HepG2 (cell line): ENCODE measurements around the gene COX14.

Experiments used
- CBFB ChIP-seq: sonication (generic); formaldehyde crosslinking; IDR thresholded peaks from 2 replicates; pipeline ENCODE4 v1.4.0; 2020; ENCODE audit warnings: missing genetic modification reagents
- GABPA ChIP-seq, 2 experiments: IDR thresholded peaks; 2 replicates each; pipeline ENCODE4 v1.6.1; 2011 to 2016; ENCODE audit warnings: low read depth in 2 of 2, low read length in 1 of 2, missing biosample characterization in 1 of 2, missing genetic modification characterization in 1 of 2
- MAFF ChIP-seq: IDR thresholded peaks from 2 replicates; pipeline ENCODE4 v1.6.1; 2011; ENCODE audit warnings: low read depth, low read length, improper control_type of control experiment
- PRMT3 ChIP-seq: sonication (generic); formaldehyde crosslinking; IDR thresholded peaks from 2 replicates; pipeline ENCODE4 v1.8.1; 2022; ENCODE audit warnings: low read depth, mild to moderate bottlenecking, moderate library complexity, missing genetic modification reagents, borderline replicate concordance
- SP4 ChIP-seq: sonication (generic); formaldehyde crosslinking; IDR thresholded peaks from 2 replicates; pipeline ENCODE4 v1.8.1; 2023; ENCODE audit warnings: mild to moderate bottlenecking, missing genetic modification reagents
- STAG1 ChIP-seq: sonication (generic); formaldehyde crosslinking; IDR thresholded peaks from 2 replicates; pipeline ENCODE4 v1.4.0; 2020; ENCODE audit warnings: missing genetic modification reagents
- TBP ChIP-seq: sonication (generic); formaldehyde crosslinking; IDR thresholded peaks from 2 replicates; pipeline ENCODE4 v1.5.0; 2020; ENCODE audit warnings: missing genetic modification reagents
- TF ChIP-seq, protein P1 (sequence below): sonication (generic); formaldehyde crosslinking; IDR thresholded peaks from 2 replicates; pipeline ENCODE4 v1.5.0; 2020; ENCODE audit warnings: mild to moderate bottlenecking, missing genetic modification reagents, moderate library complexity
- TF ChIP-seq, protein P2 (sequence below): IDR thresholded peaks from 2 replicates; pipeline ENCODE4 v1.6.1; 2012; ENCODE audit warnings: inconsistent platforms
- TF ChIP-seq, protein P3 (sequence below): sonication (generic); formaldehyde crosslinking; IDR thresholded peaks from 2 replicates; pipeline ENCODE4 v1.4.0; 2020; ENCODE audit warnings: missing genetic modification reagents
- TF ChIP-seq, protein P4 (sequence below): sonication (generic); formaldehyde crosslinking; IDR thresholded peaks from 2 replicates; pipeline ENCODE4 v1.8.1; 2023; ENCODE audit warnings: missing genetic modification reagents, inconsistent platforms, borderline replicate concordance

DNA sequence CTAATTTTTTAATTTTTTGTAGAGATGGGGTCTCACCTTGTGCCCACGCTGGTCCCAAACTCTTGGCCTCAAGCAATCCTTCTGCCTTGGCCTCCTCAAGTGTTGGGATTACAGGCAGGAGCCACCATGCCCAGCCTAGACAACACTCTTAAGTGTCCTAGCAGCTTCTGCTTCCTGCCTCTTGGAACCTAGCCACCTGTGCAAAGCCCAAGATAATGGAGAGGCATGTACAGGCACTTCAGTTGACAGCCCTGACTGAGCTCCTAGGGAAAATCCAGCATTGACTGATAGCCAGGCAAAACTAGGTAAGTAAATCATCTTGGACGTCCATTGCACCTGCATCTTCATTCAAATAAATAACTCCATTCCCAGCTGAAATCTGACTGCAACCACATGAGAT is 15.5 kb downstream of the COX14 start:
- TF ChIP-seq, protein P1, sequence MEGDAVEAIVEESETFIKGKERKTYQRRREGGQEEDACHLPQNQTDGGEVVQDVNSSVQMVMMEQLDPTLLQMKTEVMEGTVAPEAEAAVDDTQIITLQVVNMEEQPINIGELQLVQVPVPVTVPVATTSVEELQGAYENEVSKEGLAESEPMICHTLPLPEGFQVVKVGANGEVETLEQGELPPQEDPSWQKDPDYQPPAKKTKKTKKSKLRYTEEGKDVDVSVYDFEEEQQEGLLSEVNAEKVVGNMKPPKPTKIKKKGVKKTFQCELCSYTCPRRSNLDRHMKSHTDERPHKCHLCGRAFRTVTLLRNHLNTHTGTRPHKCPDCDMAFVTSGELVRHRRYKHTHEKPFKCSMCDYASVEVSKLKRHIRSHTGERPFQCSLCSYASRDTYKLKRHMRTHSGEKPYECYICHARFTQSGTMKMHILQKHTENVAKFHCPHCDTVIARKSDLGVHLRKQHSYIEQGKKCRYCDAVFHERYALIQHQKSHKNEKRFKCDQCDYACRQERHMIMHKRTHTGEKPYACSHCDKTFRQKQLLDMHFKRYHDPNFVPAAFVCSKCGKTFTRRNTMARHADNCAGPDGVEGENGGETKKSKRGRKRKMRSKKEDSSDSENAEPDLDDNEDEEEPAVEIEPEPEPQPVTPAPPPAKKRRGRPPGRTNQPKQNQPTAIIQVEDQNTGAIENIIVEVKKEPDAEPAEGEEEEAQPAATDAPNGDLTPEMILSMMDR, result no peak
- TF ChIP-seq SP4 (CRISPR knock-in tag) (no peak), TBP (CRISPR knock-in tag) (no peak), GABPA (IDR thresholded peaks at IDR 0.05; ENCODE audit: low read depth, low read length) (no peak), GABPA (CRISPR knock-in tag; IDR thresholded peaks at IDR 0.05; ENCODE audit: low read depth) (no peak), PRMT3 (CRISPR knock-in tag) (no peak), STAG1 (no peak), MAFF (no peak), CBFB (no peak)
- TF ChIP-seq, protein P2, sequence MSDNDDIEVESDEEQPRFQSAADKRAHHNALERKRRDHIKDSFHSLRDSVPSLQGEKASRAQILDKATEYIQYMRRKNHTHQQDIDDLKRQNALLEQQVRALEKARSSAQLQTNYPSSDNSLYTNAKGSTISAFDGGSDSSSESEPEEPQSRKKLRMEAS, result no peak
- TF ChIP-seq, protein P3, sequence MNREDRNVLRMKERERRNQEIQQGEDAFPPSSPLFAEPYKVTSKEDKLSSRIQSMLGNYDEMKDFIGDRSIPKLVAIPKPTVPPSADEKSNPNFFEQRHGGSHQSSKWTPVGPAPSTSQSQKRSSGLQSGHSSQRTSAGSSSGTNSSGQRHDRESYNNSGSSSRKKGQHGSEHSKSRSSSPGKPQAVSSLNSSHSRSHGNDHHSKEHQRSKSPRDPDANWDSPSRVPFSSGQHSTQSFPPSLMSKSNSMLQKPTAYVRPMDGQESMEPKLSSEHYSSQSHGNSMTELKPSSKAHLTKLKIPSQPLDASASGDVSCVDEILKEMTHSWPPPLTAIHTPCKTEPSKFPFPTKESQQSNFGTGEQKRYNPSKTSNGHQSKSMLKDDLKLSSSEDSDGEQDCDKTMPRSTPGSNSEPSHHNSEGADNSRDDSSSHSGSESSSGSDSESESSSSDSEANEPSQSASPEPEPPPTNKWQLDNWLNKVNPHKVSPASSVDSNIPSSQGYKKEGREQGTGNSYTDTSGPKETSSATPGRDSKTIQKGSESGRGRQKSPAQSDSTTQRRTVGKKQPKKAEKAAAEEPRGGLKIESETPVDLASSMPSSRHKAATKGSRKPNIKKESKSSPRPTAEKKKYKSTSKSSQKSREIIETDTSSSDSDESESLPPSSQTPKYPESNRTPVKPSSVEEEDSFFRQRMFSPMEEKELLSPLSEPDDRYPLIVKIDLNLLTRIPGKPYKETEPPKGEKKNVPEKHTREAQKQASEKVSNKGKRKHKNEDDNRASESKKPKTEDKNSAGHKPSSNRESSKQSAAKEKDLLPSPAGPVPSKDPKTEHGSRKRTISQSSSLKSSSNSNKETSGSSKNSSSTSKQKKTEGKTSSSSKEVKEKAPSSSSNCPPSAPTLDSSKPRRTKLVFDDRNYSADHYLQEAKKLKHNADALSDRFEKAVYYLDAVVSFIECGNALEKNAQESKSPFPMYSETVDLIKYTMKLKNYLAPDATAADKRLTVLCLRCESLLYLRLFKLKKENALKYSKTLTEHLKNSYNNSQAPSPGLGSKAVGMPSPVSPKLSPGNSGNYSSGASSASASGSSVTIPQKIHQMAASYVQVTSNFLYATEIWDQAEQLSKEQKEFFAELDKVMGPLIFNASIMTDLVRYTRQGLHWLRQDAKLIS (CRISPR knock-in tag), result no peak
- TF ChIP-seq, protein P4, sequence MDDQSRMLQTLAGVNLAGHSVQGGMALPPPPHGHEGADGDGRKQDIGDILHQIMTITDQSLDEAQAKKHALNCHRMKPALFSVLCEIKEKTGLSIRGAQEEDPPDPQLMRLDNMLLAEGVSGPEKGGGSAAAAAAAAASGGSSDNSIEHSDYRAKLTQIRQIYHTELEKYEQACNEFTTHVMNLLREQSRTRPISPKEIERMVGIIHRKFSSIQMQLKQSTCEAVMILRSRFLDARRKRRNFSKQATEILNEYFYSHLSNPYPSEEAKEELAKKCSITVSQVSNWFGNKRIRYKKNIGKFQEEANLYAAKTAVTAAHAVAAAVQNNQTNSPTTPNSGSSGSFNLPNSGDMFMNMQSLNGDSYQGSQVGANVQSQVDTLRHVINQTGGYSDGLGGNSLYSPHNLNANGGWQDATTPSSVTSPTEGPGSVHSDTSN (CRISPR knock-in tag), result no peak
